Keratinocyte (primary cell): Measurements from ENCODE around the gene KDM5C. TPM values are rescaled to one million over a fixed set of nuclear protein-coding genes. Genes with fewer than 3 reads are reported as not detected.

Experiments
- DNase-seq: peaks from one replicate; pipeline ENCODE4 v3.0.0-alpha.2; 2011; ENCODE audit warnings: low read depth, missing footprints, low spot score
- FAIRE-seq: peaks from 2 replicates; lab custom pipeline; 2011; peaks lifted over from hg19 to GRCh38; lab: Jason Lieb, UNC
- H2AFZ ChIP-seq: 2 replicates; pipeline ENCODE4 v1.6.0; 2012; ENCODE audit warnings: low read length, control low read depth, inconsistent platforms; ENCODE audit not compliant: control insufficient read depth
- H3K27ac ChIP-seq: 2 replicates; pipeline ENCODE4 v1.5.1; 2011; ENCODE audit warnings: low read length; ENCODE audit not compliant: control insufficient read depth, insufficient read depth
- H3K27me3 ChIP-seq: 3 replicates; pipeline ENCODE4 v1.6.0; 2011; ENCODE audit warnings: low read length; ENCODE audit not compliant: control insufficient read depth, insufficient read depth; ENCODE audit errors: extremely low read depth
- H3K36me3 ChIP-seq, 2 experiments: 2 replicates in 1 of 2; 3 replicates in 1 of 2; pipeline ENCODE4 v1.5.1; 2011; ENCODE audit warnings: low read length in 2 of 2, mild to moderate bottlenecking in 1 of 2; ENCODE audit not compliant: control insufficient read depth in 2 of 2, insufficient read depth in 2 of 2; ENCODE audit errors: extremely low read depth in 1 of 2
- H3K4me1 ChIP-seq: 3 replicates; pipeline ENCODE4 v1.5.1; 2011; ENCODE audit warnings: low read length; ENCODE audit not compliant: control insufficient read depth, insufficient read depth; ENCODE audit errors: extremely low read depth
- H3K4me2 ChIP-seq: 3 replicates; pipeline ENCODE4 v1.6.0; 2011; ENCODE audit warnings: low read depth, low read length; ENCODE audit not compliant: control insufficient read depth, insufficient read depth; ENCODE audit errors: extremely low read depth
- H3K4me3 ChIP-seq, 3 experiments: fragments of 200-600 bp in 1 of 3; sonication (generic) in 1 of 3; 2 replicates in 2 of 3; 3 replicates in 1 of 3; pipeline ENCODE4 v1.5.1; 2011 to 2016; ENCODE audit warnings: low read length in 3 of 3, mild to moderate bottlenecking in 3 of 3, control low read depth in 2 of 3, inconsistent platforms in 1 of 3, low read depth in 1 of 3, mixed read lengths in 1 of 3, mixed run types in 1 of 3, moderate library complexity in 1 of 3; ENCODE audit not compliant: control insufficient read depth in 2 of 3, insufficient read depth in 2 of 3; ENCODE audit errors: extremely low read depth in 1 of 3
- H3K79me2 ChIP-seq: 2 replicates; pipeline ENCODE4 v1.6.0; 2012; ENCODE audit warnings: low read length; ENCODE audit not compliant: control insufficient read depth, insufficient read depth
- H3K9ac ChIP-seq: 3 replicates; pipeline ENCODE4 v1.6.0; 2011; ENCODE audit warnings: low read length; ENCODE audit not compliant: control insufficient read depth, insufficient read depth; ENCODE audit errors: extremely low read depth
- H3K9me1 ChIP-seq: 3 replicates; pipeline ENCODE4 v1.6.0; 2011; ENCODE audit warnings: low read length; ENCODE audit not compliant: control insufficient read depth, insufficient read depth; ENCODE audit errors: extremely low read depth
- H3K9me3 ChIP-seq: 2 replicates; pipeline ENCODE4 v1.5.1; 2012; ENCODE audit warnings: low read depth, low read length; ENCODE audit not compliant: control insufficient read depth
- H4K20me1 ChIP-seq: 3 replicates; pipeline ENCODE4 v1.6.0; 2011; ENCODE audit warnings: low read length; ENCODE audit not compliant: control insufficient read depth, insufficient read depth; ENCODE audit errors: extremely low read depth
- CTCF ChIP-seq, 3 experiments: IDR thresholded peaks in 1 of 3; conservative IDR thresholded peaks in 1 of 3; optimal IDR thresholded peaks in 1 of 3; 2 replicates in 2 of 3; 3 replicates in 1 of 3; pipeline versions ENCODE3 to v1.5.1; 2011; ENCODE audit warnings: low read length in 3 of 3, mild to moderate bottlenecking in 3 of 3, moderate library complexity in 2 of 3, control low read depth in 1 of 3, inconsistent platforms in 1 of 3; ENCODE audit not compliant: insufficient read depth in 2 of 3; ENCODE audit errors: extremely low read depth in 1 of 3
- EZH2 ChIP-seq: IDR thresholded peaks from one replicate; pipeline ENCODE4 v1.6.1; 2012; ENCODE audit warnings: inconsistent platforms, mild to moderate bottlenecking, low read length, moderate library complexity
- dilution Hi-C: fragments of 300-500 bp; cut with MboI; formaldehyde crosslinking; loops from one replicate; pipeline ENCODE4 v1.7.0; 2020; ENCODE audit warnings: low sequenced_read_pairs; ENCODE audit not compliant: extremely low pct_ligation_motif_present
- polyA plus RNA-seq, 5 experiments: library from polyadenylated mRNA; depleted of rRNA in 3 of 5; stranded (reverse) in 3 of 5; stranded (forward) in 1 of 5; unstranded in 1 of 5; fragments of >200 nt; gene quantifications; 1 replicate in 1 of 5; 2 replicates in 3 of 5; 3 replicates in 1 of 5; pipeline versions ENCODE4 v1.2.1 to v1.2.3, GENCODE V29; 2011 to 2012; ENCODE audit warnings: missing spikeins in 2 of 5, low read depth in 1 of 5, low replicate concordance in 1 of 5

KDM5C gene
- polyA plus RNA-seq, 1 donor (not counting 4 experiments of a cell fraction or from before 2014, with no cell fraction given): 46.0 TPM

- Histone ChIP-seq H3K9me1 (no peaks in the 10 kb centered on the region), H3K4me1 (no peaks in the 10 kb centered on the region), H3K36me3 (no peaks in the 10 kb centered on the region), H2AFZ (no peak overlapping the region), H3K79me2 (no peaks in the 10 kb centered on the region), H3K4me2 (no peak overlapping the region), H4K20me1 (no peaks in the 10 kb centered on the region), H3K9me3 (no peaks in the 10 kb centered on the region), H3K27ac (no peak overlapping the region), H3K4me3 (no peak overlapping the region), H3K9ac (no peak overlapping the region), H3K27me3 (peaks cover 12% of the 10 kb centered on the region)
- FAIRE-seq (no peak), DNase-seq (no peak)
- no peak for TF ChIP-seq CTCF (optimal IDR thresholded peaks at IDR 0.05 in 1 of 3, IDR thresholded peaks at IDR 0.05 in 1 of 3, conservative IDR thresholded peaks at IDR 0.05 in 1 of 3; ENCODE audit: extremely low read depth in 1 of 3, insufficient read depth in 2 of 3, low read length in 3 of 3)
- no peak for TF ChIP-seq EZH2
- dilution Hi-C loops: no loop called here
These were observed 32.2 kb upstream of the KDM5C start for GRCh38 chrX:53257166-53257565.

- Histone ChIP-seq H3K79me2 (no peaks in the 10 kb centered on the region), H4K20me1 (no peaks in the 10 kb centered on the region), H3K4me2 (no peak overlapping the region), H3K27me3 (peaks cover 12% of the 10 kb centered on the region), H3K27ac (no peak overlapping the region), H3K4me1 (no peaks in the 10 kb centered on the region), H3K9me3 (no peaks in the 10 kb centered on the region), H3K4me3 (no peak overlapping the region), H3K9me1 (no peaks in the 10 kb centered on the region), H3K9ac (no peak overlapping the region), H2AFZ (no peak overlapping the region), H3K36me3 (no peaks in the 10 kb centered on the region)
- dilution Hi-C loops: no loop called here
- FAIRE-seq (no peak), DNase-seq (no peak)
- TF ChIP-seq CTCF (optimal IDR thresholded peaks at IDR 0.05 in 1 of 3, IDR thresholded peaks at IDR 0.05 in 1 of 3, conservative IDR thresholded peaks at IDR 0.05 in 1 of 3; ENCODE audit: extremely low read depth in 1 of 3, insufficient read depth in 2 of 3, low read length in 3 of 3) (no peak), EZH2 (no peak)
These were observed 31.5 kb upstream of the KDM5C start for GRCh38 chrX:53256446-53257041.
